Measurements from ENCODE around the gene PTPRN2.
"Not testable (repeated sequence)": the region's sequence is repeated elsewhere in the genome, so short reads cannot be mapped to it uniquely, and the experiment has no call there.

The PTPRN2 gene

DNA sequence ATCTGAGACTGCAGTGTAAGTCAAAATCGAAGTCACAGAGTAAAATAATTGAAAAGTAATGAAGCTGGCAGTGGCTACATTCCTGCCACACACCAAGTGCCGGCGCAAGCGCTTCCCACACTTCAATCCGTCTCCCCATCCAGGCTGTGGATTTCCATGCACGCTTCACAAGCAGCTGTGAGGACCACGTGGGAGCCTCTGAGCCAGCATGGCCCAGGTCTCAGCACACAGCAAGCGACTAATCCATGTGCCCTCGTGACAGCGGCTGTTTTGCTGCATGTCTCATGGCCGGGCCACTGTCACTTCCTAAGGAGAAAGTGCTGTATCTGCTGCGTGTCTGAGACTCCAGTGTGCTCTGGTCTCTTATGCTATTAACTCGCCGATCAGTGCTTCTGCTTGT lies 683.9 kb downstream of the PTPRN2 start:
- no peak overlapping the region for H3K4me3 ChIP-seq (ENCODE audit: low read length)
- no peak for DNase-seq (ENCODE audit: low read depth)
- TF ChIP-seq, protein P1, sequence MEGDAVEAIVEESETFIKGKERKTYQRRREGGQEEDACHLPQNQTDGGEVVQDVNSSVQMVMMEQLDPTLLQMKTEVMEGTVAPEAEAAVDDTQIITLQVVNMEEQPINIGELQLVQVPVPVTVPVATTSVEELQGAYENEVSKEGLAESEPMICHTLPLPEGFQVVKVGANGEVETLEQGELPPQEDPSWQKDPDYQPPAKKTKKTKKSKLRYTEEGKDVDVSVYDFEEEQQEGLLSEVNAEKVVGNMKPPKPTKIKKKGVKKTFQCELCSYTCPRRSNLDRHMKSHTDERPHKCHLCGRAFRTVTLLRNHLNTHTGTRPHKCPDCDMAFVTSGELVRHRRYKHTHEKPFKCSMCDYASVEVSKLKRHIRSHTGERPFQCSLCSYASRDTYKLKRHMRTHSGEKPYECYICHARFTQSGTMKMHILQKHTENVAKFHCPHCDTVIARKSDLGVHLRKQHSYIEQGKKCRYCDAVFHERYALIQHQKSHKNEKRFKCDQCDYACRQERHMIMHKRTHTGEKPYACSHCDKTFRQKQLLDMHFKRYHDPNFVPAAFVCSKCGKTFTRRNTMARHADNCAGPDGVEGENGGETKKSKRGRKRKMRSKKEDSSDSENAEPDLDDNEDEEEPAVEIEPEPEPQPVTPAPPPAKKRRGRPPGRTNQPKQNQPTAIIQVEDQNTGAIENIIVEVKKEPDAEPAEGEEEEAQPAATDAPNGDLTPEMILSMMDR (conservative IDR thresholded peaks at IDR 0.05; ENCODE audit: low read length) = no peak

GRCh38 chr7:157903296-157903695 lies 684.3 kb downstream of the PTPRN2 start:
- TF ChIP-seq, protein P1 (conservative IDR thresholded peaks at IDR 0.05; ENCODE audit: low read length) = no peak
- H3K4me3 ChIP-seq (ENCODE audit: low read length) = no peak overlapping the region
- no peak for DNase-seq (ENCODE audit: low read depth)

- DNase-seq (ENCODE audit: low read depth); H3K4me3 ChIP-seq (ENCODE audit: low read length): not testable (repeated sequence)
These were observed 685.6 kb downstream of the PTPRN2 start for GRCh38 chr7:157901816-157902610.

DNA sequence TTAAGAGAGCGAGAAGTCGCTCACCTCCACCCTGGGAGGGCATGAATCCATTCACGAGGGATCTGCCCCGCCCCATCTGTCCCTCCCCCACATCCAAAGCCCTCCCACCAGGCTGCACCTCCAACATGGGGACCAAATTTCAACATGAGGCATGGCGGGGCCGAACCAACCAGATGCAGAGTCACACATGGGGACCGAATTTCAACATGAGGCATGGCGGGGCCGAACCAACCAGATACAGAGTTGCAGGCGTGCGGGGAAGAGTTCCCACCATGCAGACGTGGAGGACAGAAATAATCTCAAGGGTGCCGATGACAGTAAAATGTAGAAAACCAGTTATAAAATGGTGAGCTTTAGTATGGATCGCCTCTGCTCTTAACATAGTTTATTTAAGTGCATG lies 686.5 kb downstream of the PTPRN2 start:
- TF ChIP-seq, protein P1 (conservative IDR thresholded peaks at IDR 0.05; ENCODE audit: low read length) = no peak
- H3K4me3 ChIP-seq (ENCODE audit: low read length) = no peak overlapping the region
- DNase-seq (ENCODE audit: low read depth) = no peak

DNA sequence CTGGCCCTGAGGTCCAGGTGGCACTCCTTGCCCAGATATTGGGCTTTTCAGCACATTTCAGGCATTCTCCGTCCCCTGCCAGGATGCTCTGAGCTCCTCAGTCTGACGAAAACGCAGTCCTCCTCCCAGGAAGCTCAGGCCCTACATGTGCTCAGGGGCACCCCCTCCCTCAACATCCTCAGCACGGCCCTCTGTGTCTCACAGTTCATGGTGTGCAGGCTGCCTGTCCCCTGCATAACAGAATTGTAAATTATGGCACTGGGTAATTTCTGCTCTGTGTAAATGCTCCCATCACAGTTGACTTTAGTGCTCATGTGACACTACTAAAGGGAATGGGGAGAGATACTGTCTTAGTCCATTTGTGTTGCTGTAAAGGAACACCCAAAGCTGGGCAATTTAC lies 687.1 kb downstream of the PTPRN2 start:
- no peak for DNase-seq (ENCODE audit: low read depth)
- H3K4me3 ChIP-seq (ENCODE audit: low read length) = no peak overlapping the region
- TF ChIP-seq, protein P1 (conservative IDR thresholded peaks at IDR 0.05; ENCODE audit: low read length) = no peak

GRCh38 chr7:157900011-157900410 lies 687.6 kb downstream of the PTPRN2 start:
- no peak for DNase-seq (ENCODE audit: low read depth)
- TF ChIP-seq, protein P1 (conservative IDR thresholded peaks at IDR 0.05; ENCODE audit: low read length) = no peak
- H3K4me3 ChIP-seq (ENCODE audit: low read length) = no peak overlapping the region

GRCh38 chr7:157898802-157899505 lies 688.7 kb downstream of the PTPRN2 start:
- DNase-seq (ENCODE audit: low read depth) = no peak
- TF ChIP-seq, protein P1 (conservative IDR thresholded peaks at IDR 0.05; ENCODE audit: low read length) = no peak
- no peak overlapping the region for H3K4me3 ChIP-seq (ENCODE audit: low read length)

Data from AG10803 (cell line).